GM18499 (cell line): Measurements from ENCODE around the gene FBXO7.
"Not testable (repeated sequence)": the region's sequence is repeated elsewhere in the genome, so short reads cannot be mapped to it uniquely, and the experiment has no call there.

Source experiments
- ATAC-seq: cut with Tn5 transposase; IDR thresholded peaks from one replicate; pipeline ENCODE4 v1.9.1; 2021; ENCODE audit warnings: moderate number of reproducible peaks; ENCODE audit not compliant: insufficient read depth, unreplicated experiment

The FBXO7 gene

DNA sequence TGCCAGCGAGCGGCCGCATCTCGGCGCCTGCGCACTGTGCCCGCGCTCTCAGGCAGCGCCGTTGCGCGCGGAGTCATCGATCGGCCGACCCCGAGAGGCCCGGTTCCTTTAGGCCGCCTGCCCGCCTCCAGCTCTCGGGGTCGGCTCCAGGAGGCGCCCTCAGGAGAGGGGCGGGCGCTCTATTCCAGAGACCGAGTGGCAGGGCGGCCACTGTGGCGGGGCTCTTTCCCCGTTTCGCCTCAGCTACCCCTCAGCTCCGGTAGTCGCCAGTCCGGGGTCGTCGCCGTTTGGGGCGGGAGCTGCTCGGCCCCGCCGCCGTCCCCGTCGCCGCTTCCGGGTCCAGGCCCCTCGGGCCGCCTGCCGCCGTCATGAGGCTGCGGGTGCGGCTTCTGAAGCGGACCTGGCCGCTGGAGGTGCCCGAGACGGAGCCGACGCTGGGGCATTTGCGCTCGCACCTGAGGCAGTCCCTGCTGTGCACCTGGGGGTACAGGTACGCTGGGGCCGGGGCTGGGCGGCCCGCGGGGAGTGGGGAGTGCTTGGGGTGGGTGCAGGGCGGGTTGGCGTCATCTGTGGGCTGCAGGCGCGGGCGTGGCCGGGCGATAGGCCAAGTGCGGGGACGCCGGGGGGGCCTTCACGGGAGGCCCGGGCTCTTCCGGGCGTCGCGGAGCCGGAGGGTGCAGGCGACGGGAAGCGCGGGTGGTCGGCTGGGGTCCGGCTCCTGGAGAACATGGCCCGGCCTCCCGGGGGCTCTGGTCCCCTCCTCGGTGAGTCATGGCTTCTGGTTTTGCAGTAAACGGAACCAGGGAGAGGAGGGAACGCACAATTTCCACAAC lies at the start of gene FBXO7:
FBXO7 (plus strand) TSS at position 177 of the 833 bp plus-strand sequence; CDS start at position 369, 192 bp downstream.
- no peak for ATAC-seq

DNA sequence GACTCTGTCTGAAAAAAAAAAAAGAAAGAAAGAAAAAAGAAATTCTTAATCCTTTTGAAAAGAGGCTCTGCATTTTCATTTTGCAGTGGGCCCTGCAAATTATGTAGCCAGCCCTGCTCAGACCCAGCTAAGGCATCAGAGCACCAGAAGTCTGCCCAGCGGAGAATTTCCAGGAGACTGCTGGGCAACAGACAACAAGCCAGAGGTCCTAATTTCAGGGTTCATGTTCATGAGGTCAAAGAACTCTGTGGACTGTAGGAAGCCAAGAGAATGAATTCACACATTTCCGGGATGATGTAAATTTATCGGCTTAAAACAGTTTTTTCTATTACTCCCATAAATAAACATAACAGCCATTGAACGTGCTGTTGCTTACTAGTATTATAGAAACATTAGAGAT lies 47.7 kb upstream of the FBXO7 start:
- no peak for ATAC-seq

DNA sequence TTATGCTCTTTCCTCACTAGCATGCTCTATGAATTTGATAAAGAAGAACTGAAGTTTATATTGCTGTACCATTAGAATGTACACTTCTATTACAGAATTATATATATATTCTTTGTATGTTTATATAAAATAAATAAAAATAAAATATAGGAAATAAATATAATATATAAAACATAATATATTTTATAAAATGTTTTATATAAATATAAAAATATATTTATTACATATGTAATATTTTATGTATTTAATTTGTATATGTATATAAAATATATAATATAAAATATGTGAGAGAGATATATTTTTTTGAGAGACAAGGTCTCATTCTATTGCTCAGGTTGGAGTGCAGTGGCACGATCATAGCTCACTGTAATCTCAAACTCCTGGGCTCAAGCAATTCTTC lies 44.3 kb upstream of the FBXO7 start:
- no peak for ATAC-seq

DNA sequence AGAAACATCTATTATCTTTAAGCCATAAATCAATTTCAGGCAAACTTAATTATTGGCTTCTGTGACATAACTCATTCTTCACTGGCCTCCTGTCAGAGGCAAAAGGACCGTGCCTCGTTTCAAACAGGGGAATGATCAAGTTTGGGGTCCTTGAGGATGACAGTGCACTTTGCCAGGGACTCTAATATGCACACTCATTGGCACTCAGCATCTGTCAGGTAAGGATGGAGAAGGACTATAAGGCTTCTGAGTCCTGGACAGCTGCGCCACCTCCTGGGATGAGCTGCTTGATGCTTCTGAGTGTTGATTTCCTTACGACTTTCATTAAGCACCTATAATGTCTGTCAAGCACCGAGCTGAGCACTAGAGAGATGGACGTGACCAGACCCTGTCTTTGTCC lies 30.5 kb upstream of the FBXO7 start:
- no peak for ATAC-seq

DNA sequence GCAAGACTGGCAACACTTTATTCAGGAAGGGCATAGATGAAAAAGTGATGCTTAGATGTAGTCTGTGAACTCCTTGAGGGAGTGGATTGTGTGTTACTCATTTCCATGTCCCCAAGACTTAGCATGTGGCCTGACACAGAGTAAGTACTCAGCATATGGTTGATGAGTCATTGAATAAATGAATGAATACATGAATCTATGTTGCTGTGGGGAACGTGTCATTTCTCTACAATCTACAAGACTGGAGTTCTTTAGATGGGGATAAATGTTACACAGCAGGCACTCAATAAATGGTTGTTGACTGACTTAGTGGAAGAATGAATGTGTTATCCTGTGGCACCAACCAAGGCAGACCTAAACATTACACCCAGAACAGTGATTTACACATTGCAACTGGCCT lies 28.3 kb upstream of the FBXO7 start:
- no peak for ATAC-seq

DNA sequence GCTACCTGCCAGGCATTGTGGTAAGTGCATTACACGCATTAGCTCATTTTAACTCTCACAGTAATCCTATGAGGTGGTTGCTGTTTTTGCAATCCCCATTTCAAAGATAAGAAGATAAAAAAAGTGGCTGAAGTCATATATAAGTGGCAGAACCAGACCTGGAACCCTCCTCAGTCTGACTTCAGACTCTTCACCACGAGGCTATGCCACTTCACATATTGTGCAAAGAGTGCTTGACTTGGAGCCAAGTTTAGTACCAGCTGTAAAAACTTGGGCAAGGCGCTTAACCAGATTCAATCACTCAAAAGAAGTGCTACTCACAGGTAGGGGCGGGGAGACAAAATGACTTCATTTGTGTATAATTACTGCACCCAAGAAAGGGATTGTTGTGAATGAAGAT lies 25.6 kb upstream of the FBXO7 start:
- no peak for ATAC-seq

DNA sequence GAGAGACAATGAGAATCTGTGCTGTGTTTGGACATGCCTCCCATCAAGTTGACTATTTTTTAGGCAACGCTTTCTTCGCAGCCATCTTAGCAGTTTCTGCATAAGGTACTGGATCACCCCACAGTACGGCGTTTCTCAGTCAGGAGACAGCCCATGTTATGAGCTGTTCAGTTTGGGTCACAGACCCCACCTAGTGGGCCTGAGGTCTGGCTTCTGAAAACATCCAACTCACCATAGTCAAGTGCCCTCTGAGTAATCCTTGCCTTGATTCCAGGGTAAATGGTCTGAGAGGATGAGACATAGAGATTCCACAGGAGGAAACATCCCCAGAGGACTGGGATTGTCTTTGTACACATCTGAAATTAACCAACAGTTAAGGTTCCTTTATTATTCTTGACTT lies 17.6 kb upstream of the FBXO7 start:
- no peak for ATAC-seq

DNA sequence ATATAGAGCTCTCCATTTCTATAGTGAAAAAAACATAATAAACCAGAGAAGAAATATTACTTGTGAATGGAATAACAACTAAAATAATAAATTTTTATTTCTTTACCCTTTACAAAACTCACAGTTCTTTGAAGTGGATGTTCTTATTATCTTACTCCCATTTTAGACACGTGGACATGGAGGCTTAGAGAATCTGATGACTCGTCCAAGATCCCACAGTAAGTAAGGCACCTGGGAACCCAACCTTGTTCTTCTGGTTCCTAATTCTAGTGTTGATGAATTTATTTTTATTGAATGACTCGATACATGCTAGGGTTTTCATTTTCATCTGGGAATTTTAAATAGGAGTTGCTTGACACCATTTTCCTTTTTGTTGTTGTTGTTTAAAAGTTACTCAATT lies 12.2 kb upstream of the FBXO7 start:
- ATAC-seq: no peak

DNA sequence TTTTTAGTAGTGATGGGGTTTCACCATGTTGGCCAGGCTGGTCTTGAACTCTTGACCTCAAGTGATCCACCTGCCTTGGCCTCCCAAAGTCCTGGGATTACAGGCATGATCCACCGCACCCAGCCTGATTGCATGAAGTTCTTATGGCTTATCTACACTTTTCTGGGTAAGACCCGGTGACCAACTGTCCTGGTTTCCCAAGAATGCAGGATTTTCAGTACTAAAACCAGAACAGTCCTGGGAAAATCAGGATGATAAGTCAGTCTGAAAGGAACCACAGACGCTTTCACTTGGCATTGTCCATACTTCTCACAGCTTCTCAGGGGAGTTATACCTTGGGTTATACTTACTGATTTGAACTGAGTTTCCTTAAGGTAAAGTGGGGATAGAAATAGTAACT lies 8.9 kb upstream of the FBXO7 start:
- no peak for ATAC-seq

DNA sequence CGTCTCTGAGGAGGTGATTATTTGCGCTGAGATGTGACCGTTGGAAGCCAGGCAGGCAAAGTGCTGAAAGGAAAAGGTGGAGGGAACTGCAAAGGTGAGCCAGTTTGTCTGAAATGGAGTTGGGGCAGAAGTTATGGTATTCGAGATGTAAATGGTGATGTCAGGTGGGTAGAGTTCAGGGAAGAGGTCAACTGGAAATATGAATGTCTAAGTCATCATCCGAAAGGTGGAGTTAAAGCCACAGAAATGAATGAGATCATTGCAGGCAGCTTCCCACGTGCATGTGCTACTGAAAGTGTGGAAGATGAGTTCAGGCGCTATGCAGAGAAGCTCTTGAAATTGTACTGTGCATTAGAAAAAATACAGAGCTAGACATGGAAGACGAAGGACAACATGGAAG lies 8.1 kb upstream of the FBXO7 start:
- ATAC-seq: no peak

DNA sequence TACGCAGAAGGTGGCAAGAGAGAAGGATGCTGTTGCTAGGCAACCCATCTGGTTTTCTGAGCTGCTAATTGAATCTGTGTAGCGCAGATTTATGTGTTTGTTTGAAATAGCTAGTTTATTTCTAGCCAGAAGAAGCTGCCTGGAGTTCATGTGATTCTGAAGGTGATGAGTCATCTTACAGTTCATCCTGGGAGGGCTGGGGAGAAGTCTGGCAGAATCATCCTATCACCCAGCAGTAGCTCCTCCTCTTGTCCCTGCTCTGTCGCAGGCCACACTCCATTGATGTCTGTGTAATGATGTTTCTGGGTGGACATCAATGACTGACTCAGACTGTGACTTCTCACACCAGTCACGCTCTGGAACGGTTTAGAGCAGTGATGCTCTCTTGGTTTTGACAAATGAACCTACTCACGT lies 4.8 kb upstream of the FBXO7 start:
- no peak for ATAC-seq

DNA sequence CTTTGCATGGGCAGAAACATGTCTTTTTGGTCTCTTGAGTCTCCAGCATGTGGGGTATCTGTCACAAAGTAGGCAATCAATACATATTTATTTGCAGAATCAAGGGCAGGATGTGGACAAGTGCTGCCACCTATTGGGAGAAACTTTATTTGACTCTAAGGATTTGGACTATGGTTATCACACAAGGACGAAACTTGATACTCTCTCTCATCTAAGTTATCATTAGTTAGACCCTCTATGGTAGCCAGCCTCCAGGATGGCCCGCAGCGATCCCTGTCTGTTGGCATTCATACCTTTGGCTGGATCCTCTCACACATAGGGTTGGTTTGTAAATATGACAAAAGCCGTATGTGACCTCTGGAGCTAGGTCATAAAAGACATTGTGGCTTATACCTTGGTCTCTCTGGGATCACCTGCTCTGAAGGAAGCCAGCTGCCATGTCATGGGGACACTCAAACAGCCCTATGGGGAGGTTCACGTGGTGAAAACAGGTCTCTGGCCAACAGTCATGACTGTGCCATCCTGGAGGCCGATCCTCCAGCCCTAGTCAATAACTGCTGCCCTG lies 1.1 kb upstream of the FBXO7 start:
- no peak for ATAC-seq

DNA sequence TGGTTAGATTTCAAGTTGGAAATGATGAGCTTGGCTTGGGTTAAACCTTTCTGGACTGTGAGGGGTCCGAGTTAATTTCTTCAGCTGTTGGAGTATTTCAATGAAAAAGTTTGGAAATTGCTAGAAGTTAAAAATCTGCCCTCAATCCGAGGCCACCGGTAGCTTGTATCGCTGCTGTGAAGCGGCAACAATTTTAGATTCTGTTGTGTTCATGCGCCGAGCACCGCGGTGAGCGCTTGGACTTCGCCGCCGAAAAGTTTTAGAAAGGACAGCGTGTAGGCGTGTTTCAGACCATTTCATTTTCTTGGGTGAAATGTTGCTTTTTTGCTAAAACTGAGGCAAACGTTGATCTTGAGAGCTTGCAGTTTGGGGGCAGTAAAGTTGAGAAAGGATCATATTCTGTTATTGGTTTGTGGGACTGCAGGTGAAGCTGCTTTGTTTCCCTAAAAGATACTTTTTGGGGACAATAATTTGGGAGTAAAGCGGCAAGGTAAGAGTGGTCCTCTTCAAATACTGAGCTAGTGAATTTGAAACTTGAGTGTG lies 928 bp downstream of the FBXO7 start:
- ATAC-seq: no peak

DNA sequence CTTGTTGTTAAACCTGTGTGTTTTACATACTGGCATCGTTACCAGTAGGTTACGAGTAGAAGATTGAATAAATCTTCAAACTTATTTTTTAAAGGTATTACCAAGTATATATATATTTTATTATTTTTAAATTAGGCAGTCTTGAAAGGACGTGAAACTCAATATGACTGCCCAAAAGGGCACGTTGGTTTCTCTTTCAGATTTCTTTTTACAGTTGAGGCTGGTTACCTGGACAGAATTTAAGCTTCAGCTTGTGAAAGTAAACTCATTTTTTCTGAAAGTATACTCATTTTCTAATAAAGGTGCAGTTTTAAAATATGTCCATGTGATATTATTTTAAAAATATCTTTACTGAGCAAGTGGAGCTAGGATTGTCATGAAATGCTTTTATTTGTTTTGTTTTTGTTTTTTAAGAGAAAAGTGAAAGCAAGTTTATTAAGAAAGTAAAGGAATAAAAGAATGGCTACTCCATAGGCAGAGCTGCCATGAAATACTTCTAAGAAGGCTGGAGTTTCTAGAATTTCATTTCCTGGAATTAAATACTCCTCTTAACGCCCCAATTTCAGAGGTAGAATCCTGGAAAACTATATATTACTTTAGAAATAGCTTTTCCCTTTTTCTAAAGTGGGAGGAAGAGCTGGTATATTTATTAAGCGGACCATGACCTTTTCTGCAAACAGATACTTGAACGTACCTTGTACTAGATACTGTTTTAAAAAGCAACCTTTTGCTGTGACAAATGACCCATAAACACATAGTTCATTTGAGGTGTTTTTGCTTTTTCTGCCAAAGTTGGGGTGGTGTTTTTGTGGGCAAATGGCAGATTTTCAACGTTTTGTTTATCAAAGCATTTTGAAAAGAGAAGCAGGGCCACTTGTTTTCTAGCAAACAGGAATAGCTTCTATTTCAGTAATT lies 1.9 kb downstream of the FBXO7 start:
- no peak for ATAC-seq

DNA sequence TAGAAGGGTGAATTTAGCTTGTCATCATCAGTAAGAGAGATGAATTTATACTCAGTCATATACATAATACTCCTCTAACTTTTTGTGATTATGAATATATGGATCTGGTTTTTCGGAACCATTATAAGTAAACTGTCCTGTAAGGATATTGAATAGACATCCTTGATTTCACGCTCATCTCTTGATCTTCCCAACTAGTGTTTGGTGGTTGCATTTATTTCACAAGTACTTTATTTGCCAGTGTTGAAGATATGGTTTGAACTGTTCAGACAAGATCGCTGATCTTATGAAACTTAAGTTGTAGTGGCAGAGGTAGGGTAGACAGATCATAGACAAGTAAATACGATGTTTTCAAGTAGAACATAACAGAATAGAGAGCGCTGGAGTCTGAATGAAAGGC lies 3.0 kb downstream of the FBXO7 start:
- ATAC-seq: no peak

DNA sequence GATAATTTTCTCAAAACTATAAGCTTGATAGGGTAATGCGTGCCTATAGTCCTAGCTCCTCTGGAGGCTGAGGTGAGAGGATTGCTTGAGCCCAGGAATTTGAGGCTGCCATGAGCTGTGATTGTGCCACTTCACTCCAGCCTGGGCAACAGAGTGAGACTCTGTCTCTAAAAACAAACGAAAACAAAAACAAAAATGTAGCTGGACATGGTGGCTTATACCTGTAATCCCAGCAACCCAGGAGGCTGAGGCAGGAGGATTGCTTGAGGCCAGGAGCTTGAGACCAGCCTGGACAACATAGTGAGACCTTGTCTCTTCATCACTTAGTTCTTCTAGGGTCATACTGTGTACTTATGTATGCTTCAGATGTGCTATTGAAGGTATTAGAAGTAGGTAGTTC lies 3.9 kb downstream of the FBXO7 start:
- ATAC-seq: not testable (repeated sequence)

DNA sequence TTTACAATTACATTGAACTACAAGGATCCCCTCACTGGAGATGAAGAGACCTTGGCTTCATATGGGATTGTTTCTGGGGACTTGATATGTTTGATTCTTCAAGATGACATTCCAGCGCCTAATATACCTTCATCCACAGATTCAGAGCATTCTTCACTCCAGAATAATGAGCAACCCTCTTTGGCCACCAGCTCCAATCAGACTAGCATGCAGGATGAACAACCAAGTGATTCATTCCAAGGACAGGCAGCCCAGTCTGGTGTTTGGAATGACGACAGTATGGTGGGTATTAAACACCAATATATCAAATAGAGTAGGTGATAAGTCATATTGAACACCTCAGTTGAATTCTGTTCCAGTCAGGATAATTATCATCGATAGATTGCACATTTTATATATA lies 4.4 kb downstream of the FBXO7 start:
- no peak for ATAC-seq

DNA sequence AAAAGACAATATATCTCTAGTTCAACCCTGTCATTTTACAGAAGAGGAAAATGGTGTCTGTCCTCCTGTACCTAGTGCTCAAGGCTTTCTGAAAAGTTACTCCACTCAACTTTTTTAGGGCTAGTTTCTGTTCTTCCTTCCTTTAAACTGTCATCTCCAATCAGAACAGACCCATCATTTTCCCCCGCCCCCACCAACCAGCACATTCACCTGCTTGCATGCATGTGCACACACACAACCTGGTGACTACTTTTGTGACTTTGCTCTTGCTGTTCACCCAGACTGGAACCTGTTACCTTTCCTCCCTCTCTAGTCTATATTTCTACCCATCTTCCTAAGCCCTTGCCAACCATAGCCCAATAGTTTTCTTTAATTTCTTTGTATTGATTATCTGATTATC lies 5.6 kb downstream of the FBXO7 start:
- ATAC-seq: no peak

DNA sequence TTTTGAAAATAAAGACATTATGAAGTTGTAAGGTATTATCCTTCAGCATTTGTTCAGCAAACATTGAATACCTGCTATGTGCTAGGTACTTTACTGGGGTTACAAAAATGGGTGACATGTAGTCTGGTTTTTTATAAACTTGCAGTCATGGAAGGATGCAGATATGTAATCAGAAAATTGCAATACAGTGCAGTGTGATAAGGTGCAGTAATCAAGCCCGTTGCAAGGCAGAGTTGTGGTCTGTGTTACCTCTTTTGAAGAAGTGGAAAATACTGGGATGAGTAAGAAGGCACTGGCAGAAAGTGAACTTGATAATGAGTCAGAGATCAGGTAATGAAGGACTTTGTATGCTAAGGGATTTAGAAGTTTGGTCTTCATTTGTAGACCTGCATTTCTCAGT lies 8.1 kb downstream of the FBXO7 start:
- no peak for ATAC-seq

DNA sequence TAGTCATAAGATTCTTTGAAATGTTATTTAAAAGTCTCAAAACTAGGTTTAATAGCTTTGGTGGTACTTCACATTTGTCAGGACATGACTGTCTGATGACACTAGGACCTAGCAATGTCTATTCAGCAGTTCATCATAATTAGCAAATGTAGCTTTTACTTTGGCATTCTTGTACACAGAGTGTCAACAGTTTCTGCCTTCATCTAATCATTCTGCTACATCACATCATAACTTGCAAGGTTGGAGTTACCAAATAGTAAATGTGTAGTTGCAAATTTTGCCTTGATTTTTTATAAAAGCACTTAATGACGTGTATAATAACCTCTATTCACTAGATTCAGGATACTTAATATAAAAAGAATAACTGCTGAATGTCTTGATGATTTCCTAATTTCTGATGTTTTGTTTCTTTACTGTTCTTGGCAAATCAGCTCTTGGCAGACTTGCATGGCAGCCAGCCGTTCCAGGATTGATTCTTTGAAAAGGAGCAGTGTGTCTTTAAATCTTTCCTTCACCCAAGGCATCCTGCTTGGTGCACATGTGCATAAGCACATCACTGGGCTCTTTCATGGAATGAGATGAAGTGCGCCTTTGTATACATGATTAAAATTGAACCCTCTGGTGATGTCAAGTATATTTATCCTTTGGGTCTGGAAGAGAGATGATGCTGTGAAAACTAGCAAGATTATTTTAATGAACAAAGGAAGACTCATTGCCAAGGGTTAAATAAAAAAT lies 12.2 kb downstream of the FBXO7 start:
- no peak for ATAC-seq
